ENCODE measurements around the gene TRAK1.

Gene TRAK1

GRCh38 chr3:42191443-42191747 is 100.2 kb downstream of the TRAK1 start:
- no peak for TF ChIP-seq CTCF (IDR thresholded peaks at IDR 0.05; ENCODE audit: low read length, missing control alignments)
- H3K4me3 ChIP-seq (replicated peaks; ENCODE audit: low read depth, low read length): no peak overlapping the region
- DNase-seq (ENCODE audit: low read depth): no peak

GRCh38 chr3:42192334-42193200 is 101.4 kb downstream of the TRAK1 start:
- no peak for TF ChIP-seq CTCF (IDR thresholded peaks at IDR 0.05; ENCODE audit: low read length, missing control alignments)

GRCh38 chr3:42194943-42195510 is 103.9 kb downstream of the TRAK1 start:
- no peak for TF ChIP-seq CTCF (IDR thresholded peaks at IDR 0.05; ENCODE audit: low read length, missing control alignments)
- no peak for DNase-seq (ENCODE audit: low read depth)
- H3K4me3 ChIP-seq (replicated peaks; ENCODE audit: low read depth, low read length): no peak overlapping the region

More at GRCh38 chr3:42192334-42193200, 101.4 kb downstream of the TRAK1 start:
- no peak overlapping the region for H3K4me3 ChIP-seq (replicated peaks; ENCODE audit: low read depth, low read length)
- DNase-seq (ENCODE audit: low read depth): peak; percentile 21

GRCh38 chr3:42195879-42196330 is 104.7 kb downstream of the TRAK1 start:
- DNase-seq (ENCODE audit: low read depth): peak; percentile 20
- no peak overlapping the region for H3K4me3 ChIP-seq (replicated peaks; ENCODE audit: low read depth, low read length)
- TF ChIP-seq CTCF (IDR thresholded peaks at IDR 0.05; ENCODE audit: low read length, missing control alignments): no peak

GRCh38 chr3:42198709-42199108 is 107.6 kb downstream of the TRAK1 start:
- DNase-seq (ENCODE audit: low read depth): no peak
- TF ChIP-seq CTCF (IDR thresholded peaks at IDR 0.05; ENCODE audit: low read length, missing control alignments): no peak
- H3K4me3 ChIP-seq (replicated peaks; ENCODE audit: low read depth, low read length): no peak overlapping the region

GRCh38 chr3:42202217-42202865 is 111.2 kb downstream of the TRAK1 start:
- TF ChIP-seq CTCF (IDR thresholded peaks at IDR 0.05; ENCODE audit: low read length, missing control alignments): no peak
- H3K4me3 ChIP-seq (replicated peaks; ENCODE audit: low read depth, low read length): no peak overlapping the region
- no peak for DNase-seq (ENCODE audit: low read depth)

Measured in fibroblast of pulmonary artery (primary cell).